GM23338 (cell line): ENCODE data around the gene TBX1. TPM values are rescaled to one million over a fixed set of nuclear protein-coding genes. Genes with fewer than 3 reads are reported as not detected.

Experiments
- ATAC-seq: fragments of 200-7000 bp; cut with Tn5 transposase; 3 replicates; pipeline ENCODE4 v1.9.1; 2020
- DNase-seq: peaks from one replicate; pipeline ENCODE4 v3.0.0-alpha.2; 2015; ENCODE audit warnings: low spot score
- H2AFZ ChIP-seq: fragments of 200-600 bp; sonication (generic); 2 replicates; pipeline ENCODE4 v1.8.0; 2016; ENCODE audit warnings: antibody characterized with exemption, mild to moderate bottlenecking, moderate library complexity
- H3F3A ChIP-seq: fragments of 200-600 bp; sonication (generic); replicated peaks from 2 replicates; pipeline ENCODE4 v1.8.0; 2017; ENCODE audit warnings: antibody characterized with exemption, mixed run types, low read depth
- H3K27ac ChIP-seq: fragments of 200-600 bp; sonication (generic); 2 replicates; pipeline ENCODE4 v1.6.1; 2016; ENCODE audit warnings: low read depth
- H3K27me3 ChIP-seq: fragments of 200-600 bp; sonication (generic); 2 replicates; pipeline ENCODE4 v1.8.0; 2016; ENCODE audit warnings: mild to moderate bottlenecking, mixed run types, moderate library complexity; ENCODE audit not compliant: insufficient read depth
- H3K36me3 ChIP-seq: fragments of 200-600 bp; sonication (generic); 2 replicates; pipeline ENCODE4 v1.8.0; 2016; ENCODE audit warnings: mild to moderate bottlenecking; ENCODE audit not compliant: insufficient read depth
- H3K4me1 ChIP-seq: fragments of 200-600 bp; sonication (generic); 2 replicates; pipeline ENCODE4 v1.8.0; 2016; ENCODE audit warnings: mild to moderate bottlenecking, moderate library complexity; ENCODE audit not compliant: insufficient read depth
- H3K4me2 ChIP-seq: fragments of 200-600 bp; sonication (generic); 2 replicates; pipeline ENCODE4 v1.7.1; 2017; ENCODE audit warnings: mixed run types
- H3K4me3 ChIP-seq: fragments of 200-600 bp; sonication (generic); 2 replicates; pipeline ENCODE4 v1.6.1; 2016; ENCODE audit warnings: mixed run types
- H3K79me2 ChIP-seq: fragments of 200-600 bp; sonication (generic); replicated peaks from 2 replicates; pipeline ENCODE4 v1.8.0; 2017; ENCODE audit warnings: mild to moderate bottlenecking; ENCODE audit not compliant: insufficient read depth
- H3K9me2 ChIP-seq: fragments of 200-600 bp; sonication (generic); 2 replicates; pipeline ENCODE4 v1.8.0; 2017; ENCODE audit not compliant: insufficient read depth
- H4K20me1 ChIP-seq: fragments of 200-600 bp; sonication (generic); replicated peaks from 2 replicates; pipeline ENCODE4 v1.8.0; 2017; ENCODE audit warnings: mild to moderate bottlenecking; ENCODE audit not compliant: insufficient read depth
- H3K27ac Mint-ChIP-seq: 2 replicates; pipeline ENCODE4 v1.8.0; 2020; ENCODE audit warnings: inconsistent platforms, mild to moderate bottlenecking, moderate library complexity, mixed read lengths
- H3K27me3 Mint-ChIP-seq: 3 replicates; pipeline ENCODE4 v1.8.0; 2022; ENCODE audit warnings: low read depth, mild to moderate bottlenecking, moderate library complexity, mixed read lengths, inconsistent platforms; ENCODE audit not compliant: insufficient read depth, poor library complexity
- H3K36me3 Mint-ChIP-seq: 3 replicates; pipeline ENCODE4 v1.8.0; 2021; ENCODE audit warnings: low read depth, mild to moderate bottlenecking, inconsistent platforms, moderate library complexity, mixed read lengths
- H3K4me1 Mint-ChIP-seq: 3 replicates; pipeline ENCODE4 v1.8.0; 2020; ENCODE audit warnings: mild to moderate bottlenecking, inconsistent platforms, mixed read lengths
- H3K4me3 Mint-ChIP-seq: 3 replicates; pipeline ENCODE4 v1.8.0; 2021; ENCODE audit warnings: moderate library complexity, mild to moderate bottlenecking, inconsistent platforms, mixed read lengths
- H3K9me3 Mint-ChIP-seq: 3 replicates; pipeline ENCODE4 v1.8.0; 2020; ENCODE audit warnings: moderate library complexity, mild to moderate bottlenecking, inconsistent platforms, mixed read lengths
- CREB1 ChIP-seq: fragments of 250-450 bp; sonication (Bioruptor Pico); IDR thresholded peaks from 2 replicates; pipeline ENCODE4 v1.5.0; 2020; ENCODE audit warnings: low read depth, mild to moderate bottlenecking, moderate library complexity
- CTCF ChIP-seq, 2 experiments: fragments of 200-600 bp in 1 of 2; sonication (generic) in 1 of 2; conservative IDR thresholded peaks; 2 replicates each; pipeline versions ENCODE4 v1.5.1 to v1.6.1; 2016 to 2017; ENCODE audit warnings: antibody characterized with exemption in 2 of 2, low read depth in 2 of 2, mild to moderate bottlenecking in 2 of 2, moderate library complexity in 1 of 2
- ETS1 ChIP-seq: IDR thresholded peaks from 2 replicates; pipeline ENCODE4 v1.6.1; 2016; ENCODE audit warnings: antibody characterized with exemption
- EZH2 ChIP-seq: fragments of 200-600 bp; sonication (generic); IDR thresholded peaks from one replicate; pipeline ENCODE4 v1.8.0; 2017; ENCODE audit warnings: antibody characterized with exemption, mild to moderate bottlenecking, low read depth; ENCODE audit not compliant: unreplicated experiment
- EZH2phosphoT487 ChIP-seq: fragments of 200-600 bp; sonication (generic); IDR thresholded peaks from one replicate; pipeline ENCODE4 v1.8.1; 2018; ENCODE audit warnings: antibody characterized with exemption; ENCODE audit not compliant: unreplicated experiment
- JUNB ChIP-seq: IDR thresholded peaks from one replicate; pipeline ENCODE4 v1.6.1; 2016; ENCODE audit warnings: antibody characterized with exemption; ENCODE audit not compliant: unreplicated experiment
- NANOG ChIP-seq: IDR thresholded peaks from 2 replicates; pipeline ENCODE4 v1.6.1; 2016; ENCODE audit warnings: antibody characterized with exemption, borderline replicate concordance
- POLR2AphosphoS5 ChIP-seq: IDR thresholded peaks from 2 replicates; pipeline ENCODE4 v1.6.1; 2016; ENCODE audit warnings: antibody characterized with exemption, low read depth
- REST ChIP-seq: IDR thresholded peaks from one replicate; pipeline ENCODE4 v1.6.1; 2018; ENCODE audit warnings: antibody characterized with exemption; ENCODE audit not compliant: unreplicated experiment
- STAT1 ChIP-seq: IDR thresholded peaks from one replicate; pipeline ENCODE4 v1.6.1; 2016; ENCODE audit warnings: antibody characterized with exemption; ENCODE audit not compliant: unreplicated experiment
- ZNF114 ChIP-seq: fragments of 250-450 bp; sonication (Bioruptor Pico); IDR thresholded peaks from 2 replicates; pipeline ENCODE4 v1.5.0; 2020; ENCODE audit warnings: mild to moderate bottlenecking, moderate library complexity
- ZNF331 ChIP-seq: fragments of 250-450 bp; sonication (Bioruptor Pico); IDR thresholded peaks from 2 replicates; pipeline ENCODE4 v1.5.0; 2020; ENCODE audit warnings: low read depth, mild to moderate bottlenecking, moderate library complexity
- ZNF462 ChIP-seq: fragments of 250-450 bp; sonication (Bioruptor Pico); IDR thresholded peaks from 2 replicates; pipeline ENCODE4 v1.5.0; 2020; ENCODE audit warnings: mild to moderate bottlenecking, moderate library complexity
- polyA plus RNA-seq: library from polyadenylated mRNA; unstranded; fragments of >200 nt; fragmentation: Nextera tagmentation; extraction: Ambion mirVana; gene quantifications from 2 replicates; pipeline ENCODE4 v1.2.1, GENCODE V29; 2016
- total RNA-seq: library from RNA; depleted of rRNA; stranded (reverse); fragments of >200 nt; shearing (Covaris generic); gene quantifications from 2 replicates; pipeline ENCODE4 v1.2.3, GENCODE V29; 2014

Gene TBX1
- total and polyA plus RNA-seq, 2 experiments from 2014 or later: 0.19 to 0.66 TPM

GRCh38 chr22:19782533-19782932, 22.0 kb downstream of the TBX1 start:
- Histone ChIP-seq H3K4me2 (no peak overlapping the region), H3K79me2 (no peaks in the 10 kb centered on the region), H3K4me3 (no peak overlapping the region), H3K27ac (no peak overlapping the region), H3K9me2 (no peaks in the 10 kb centered on the region), H3K27me3 (no peaks in the 10 kb centered on the region), H3F3A (no peaks in the 10 kb centered on the region), H3K4me1 (no peaks in the 10 kb centered on the region), H2AFZ (no peak overlapping the region), H4K20me1 (no peaks in the 10 kb centered on the region), H3K36me3 (no peaks in the 10 kb centered on the region)
- H3K36me3 Mint-ChIP-seq: no peaks in the 10 kb centered on the region
- no peak for TF ChIP-seq REST
- TF ChIP-seq ZNF331: no peak
- no peak for TF ChIP-seq ZNF462 (CRISPR knock-in tag)
- TF ChIP-seq NANOG: no peak
- TF ChIP-seq EZH2: no peak
- no peak for TF ChIP-seq EZH2phosphoT487
- no peak for TF ChIP-seq JUNB
- TF ChIP-seq ETS1: no peak
- TF ChIP-seq CREB1 (CRISPR knock-in tag): no peak
- no peak for TF ChIP-seq CTCF (conservative IDR thresholded peaks at IDR 0.05; ENCODE audit: low read depth in 2 of 2)
- no peak for TF ChIP-seq POLR2AphosphoS5
- no peak for TF ChIP-seq STAT1
- TF ChIP-seq ZNF114: no peak
- H3K4me3 Mint-ChIP-seq: no peak overlapping the region
- H3K4me1 Mint-ChIP-seq: peaks cover 3% of the 10 kb centered on the region; the same call in 2 of the 3 replicates
- no peak overlapping the region for H3K27ac Mint-ChIP-seq
- DNase-seq: no peak
- H3K9me3 Mint-ChIP-seq: no peaks in the 10 kb centered on the region; the same call in 2 of the 3 replicates
- no peak for ATAC-seq
- H3K27me3 Mint-ChIP-seq: peaks cover 10% of the 10 kb centered on the region
